Ammon's horn (tissue), 1 donor: Measurements from ENCODE around the gene CEP290.
"Not testable (repeated sequence)": the region's sequence is repeated elsewhere in the genome, so short reads cannot be mapped to it uniquely, and the experiment has no call there.

Experiments
- DNase-seq: peaks from one replicate; pipeline ENCODE4 v3.0.0-alpha.2; 2016; ENCODE audit warnings: low spot score

CEP290 gene

DNA sequence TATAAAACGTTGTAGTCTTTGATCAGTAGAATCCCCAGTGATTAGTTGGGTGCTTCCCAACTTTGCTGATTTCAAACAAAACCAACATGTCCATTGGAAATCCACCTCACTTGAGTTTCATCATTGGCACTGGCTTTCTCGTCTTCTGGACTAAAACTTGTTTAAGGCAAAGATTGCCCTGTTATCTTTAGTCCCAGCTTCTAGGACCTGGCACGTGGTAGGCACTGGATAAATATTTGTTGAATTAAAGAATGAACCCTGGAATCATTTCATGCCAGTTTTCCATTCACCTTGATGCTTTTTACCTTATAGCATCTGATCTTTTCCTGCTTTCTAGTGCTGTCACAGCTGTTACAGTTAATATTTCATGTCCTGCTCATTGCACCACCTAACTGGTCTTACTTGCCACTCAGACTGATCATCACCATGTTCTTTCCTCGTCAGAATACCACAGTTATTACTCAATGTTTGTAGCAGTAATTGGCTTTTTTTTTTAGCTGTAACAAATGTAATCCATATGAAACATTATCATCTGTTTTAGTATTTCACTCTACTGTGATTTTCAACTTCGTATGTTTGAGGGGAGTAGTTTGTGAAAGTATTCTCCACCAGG, 105.4 kb downstream of the CEP290 start:
- no peak for DNase-seq

DNA sequence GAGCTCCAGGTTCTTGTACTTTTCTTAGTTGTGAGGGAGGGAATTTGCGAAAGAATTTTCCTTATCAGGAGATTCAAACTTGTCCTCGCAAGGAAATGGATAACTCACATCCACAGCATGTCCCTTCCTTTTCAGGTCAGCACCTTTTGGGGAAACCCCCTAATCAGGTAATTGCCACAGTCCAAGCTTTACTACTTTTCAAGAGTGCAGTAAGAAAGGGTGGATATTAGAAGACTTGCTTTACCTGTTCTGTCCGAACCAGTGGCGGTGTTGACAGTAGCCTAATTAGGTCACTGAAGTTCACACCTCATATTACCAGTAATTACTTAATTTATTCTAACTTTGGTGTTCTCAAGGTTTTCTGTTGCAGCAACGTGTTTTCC, 106.0 kb downstream of the CEP290 start:
- no peak for DNase-seq

DNA sequence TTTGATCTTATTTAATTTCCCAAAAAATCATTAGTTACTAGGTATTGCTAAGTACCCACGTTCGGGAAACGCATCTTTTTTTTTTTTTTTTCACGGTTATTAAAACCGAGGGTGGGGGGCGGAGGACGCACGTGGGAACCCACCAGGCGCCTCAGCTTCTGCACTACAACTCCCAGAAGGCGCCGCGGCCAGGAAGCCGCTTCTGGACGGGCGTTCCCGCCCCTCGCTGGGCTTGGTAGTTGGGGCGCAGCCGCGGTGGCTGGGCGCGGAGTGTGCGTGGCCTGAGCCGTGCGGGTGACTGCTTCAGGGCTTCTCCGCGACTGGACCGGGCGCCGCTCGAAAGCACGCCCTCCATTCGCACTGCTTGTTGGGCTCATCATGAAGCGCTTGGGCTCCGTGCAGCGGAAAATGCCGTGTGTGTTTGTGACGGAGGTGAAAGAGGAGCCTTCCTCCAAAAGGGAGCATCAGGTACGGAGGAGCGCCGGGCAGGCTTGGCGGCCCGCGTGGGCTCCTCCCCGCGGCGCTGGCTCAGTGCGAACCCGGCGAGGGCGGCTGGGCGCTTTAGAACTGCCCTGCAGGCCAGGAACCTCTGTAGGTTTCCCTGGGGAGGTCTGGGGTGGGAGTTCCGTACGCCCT, 106.5 kb downstream of the CEP290 start:
- peak; percentile 95 for DNase-seq

DNA sequence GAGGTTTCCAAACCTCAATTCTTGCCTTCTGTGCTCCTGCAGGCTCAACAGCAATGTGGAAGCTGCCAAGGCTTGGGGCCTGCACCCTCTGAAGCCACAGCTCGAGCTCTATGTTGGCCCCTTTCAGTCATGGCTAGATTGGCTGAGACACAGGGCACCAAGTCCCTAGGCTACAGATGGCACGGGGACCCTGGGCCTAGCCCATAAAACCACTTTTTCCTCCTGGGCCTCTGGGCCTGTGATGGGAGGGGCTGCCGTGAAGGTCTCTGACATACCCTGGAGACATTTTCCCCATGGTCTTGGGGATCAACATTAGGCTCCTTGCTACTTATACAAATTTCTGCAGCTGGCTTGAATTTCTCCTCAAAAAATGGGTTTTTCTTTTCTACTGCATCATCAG, 110.7 kb downstream of the CEP290 start:
- DNase-seq: not testable (repeated sequence)

DNA sequence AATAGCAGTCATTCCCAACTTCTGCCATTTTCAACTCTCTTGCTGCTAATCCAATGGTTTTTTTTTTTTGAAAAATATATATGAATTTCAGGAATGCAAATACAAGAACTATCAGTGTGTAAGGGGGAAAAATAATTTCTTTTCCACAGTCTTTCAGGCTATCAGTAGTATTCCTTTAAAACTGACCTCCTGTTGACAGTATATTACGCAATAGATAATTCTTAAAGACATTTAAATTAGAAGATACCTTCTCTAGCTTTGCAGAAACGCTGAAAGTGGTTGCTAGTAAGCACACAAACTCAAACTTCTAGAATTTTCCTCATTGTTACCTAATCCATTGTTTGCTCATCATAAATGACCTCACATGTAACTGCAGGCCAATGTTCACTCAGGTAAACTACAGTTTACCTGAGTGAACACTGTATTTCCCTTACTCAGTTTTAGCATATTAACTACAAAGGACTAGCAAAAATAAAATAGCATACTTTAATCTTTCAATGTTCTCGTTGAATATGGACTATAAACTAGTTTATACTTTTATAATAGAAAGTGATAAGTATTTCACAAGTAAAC, 112.7 kb downstream of the CEP290 start, which contains the start of gene C12orf50:
Gene C12orf50 (minus strand): TSS at position 309 of the 573 bp plus-strand sequence. CDS start 2,439 bp downstream, outside the sequence.
- DNase-seq: no peak

DNA sequence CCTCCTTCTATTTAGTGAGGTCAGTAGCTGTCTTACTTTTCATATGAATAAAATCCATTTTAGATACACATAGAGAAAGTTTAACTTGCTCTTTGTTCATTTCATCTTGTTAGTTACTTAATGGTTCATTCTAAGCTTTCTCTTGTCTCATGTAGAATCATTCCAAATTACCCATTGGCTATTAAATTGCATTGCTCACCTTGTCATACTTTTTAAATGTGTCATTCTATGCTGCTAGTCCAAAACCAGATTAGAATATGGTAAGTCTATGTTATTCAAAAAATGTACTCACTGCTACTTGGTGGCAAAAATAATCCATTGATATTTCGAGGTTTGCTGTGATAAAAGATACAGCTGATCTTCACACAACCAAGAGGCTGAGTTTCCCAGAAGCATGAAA, 115.7 kb downstream of the CEP290 start:
- DNase-seq: no peak

DNA sequence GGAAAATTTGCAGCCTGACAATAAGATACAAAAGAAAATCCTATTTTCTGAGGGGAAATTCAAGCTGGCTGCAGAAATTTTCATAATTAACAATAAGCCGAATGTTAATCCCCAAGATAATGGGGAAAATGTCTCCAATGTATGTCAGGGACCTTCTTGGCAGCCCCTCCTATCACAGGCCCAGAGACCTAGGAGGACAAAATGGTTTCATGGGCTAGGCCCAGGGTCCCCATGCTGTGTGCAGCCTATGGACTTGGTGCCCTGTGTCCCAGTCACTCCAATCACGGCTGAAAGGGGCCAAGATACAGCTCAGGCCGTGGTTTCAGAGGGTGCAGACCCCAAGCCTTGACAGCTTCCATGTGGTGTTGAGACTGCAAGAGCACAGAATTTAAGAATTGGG, 123.9 kb downstream of the CEP290 start:
- no peak for DNase-seq

DNA sequence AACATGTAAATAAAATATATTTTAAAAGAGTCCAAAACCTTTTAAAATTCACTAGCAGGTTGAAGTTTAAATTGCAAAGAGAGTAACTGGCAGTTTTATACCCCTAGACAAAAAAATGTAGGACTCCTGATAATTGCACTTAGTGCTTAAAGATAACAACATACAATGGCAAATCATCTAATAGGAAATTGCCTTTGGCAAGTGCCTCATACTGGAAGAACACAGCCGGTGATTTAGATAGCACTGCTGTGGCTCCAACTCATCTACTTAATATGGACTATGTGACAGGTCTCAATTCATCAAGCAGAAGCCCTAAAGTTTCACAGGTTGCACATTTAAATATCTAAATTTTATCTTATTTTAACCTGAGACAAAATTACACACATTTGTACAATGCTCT, 126.1 kb downstream of the CEP290 start:
- DNase-seq: no peak

DNA sequence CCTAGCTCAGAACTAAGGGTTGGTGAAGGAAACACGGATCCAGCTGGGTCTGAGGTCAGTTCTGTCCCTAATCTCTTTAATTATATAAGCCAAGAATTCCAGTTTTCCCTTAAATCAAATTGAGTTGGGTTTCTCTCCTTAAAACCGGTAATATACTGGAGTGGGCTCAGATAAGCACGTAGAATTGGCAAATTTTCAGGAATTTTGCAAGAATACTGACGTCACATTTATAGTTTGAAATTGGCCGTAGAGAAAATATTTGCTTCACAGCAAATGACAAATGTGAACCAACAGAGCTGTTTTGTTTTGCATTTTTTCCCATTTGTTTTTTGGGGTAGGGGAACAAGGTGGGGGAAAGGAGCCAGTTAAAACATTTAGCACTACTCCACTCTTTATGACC, 130.1 kb downstream of the CEP290 start:
- DNase-seq: no peak

DNA sequence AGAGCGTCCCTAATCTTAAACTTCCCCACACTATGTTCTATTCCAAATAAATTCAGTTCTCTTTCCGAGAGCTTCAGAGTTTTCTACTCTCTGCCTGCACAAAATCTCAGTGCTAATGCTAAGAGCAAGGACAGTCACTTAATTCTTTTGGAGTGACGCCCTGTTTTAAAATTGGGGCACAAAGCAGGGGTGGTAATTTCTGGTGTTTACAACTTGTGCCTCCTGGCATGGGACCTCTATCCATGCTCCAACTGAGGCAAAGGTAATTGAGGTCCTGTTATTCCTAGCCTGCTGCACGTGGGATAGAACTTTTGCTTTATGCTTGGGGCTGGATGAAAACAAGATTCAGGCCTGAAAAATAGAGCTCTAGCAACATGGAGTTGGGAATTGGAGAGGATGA, 135.5 kb downstream of the CEP290 start:
- DNase-seq: peak; percentile 4

DNA sequence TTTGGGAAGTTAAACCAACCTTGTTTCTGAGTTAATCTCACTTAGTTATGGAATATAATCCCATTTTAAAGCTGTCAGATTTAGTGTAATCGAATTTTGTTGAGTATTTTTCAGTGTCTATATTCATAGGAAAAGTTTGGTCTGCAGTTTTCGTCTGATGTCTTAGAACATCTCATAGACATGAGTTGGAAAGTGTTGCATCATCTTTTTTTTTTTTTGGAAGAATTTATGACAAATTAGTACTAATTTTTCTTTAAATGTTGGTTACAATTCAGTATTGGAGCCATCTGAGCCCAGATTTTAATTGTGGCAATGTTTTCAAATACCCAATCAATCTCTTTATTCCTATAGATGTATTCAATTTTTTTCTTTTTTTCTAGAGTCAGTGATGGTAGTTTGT, 140.6 kb downstream of the CEP290 start:
- DNase-seq: no peak
